ENCODE results near the gene SH3RF3. TPM values are rescaled to one million over a fixed set of nuclear protein-coding genes. Genes with fewer than 3 reads are reported as not detected.
A peak's percentile ranks its signal among the peaks of the same experiment; 100 is the strongest.

SH3RF3 gene
- total RNA-seq, 1 experiment from 2014 or later = 0.87 TPM

DNA sequence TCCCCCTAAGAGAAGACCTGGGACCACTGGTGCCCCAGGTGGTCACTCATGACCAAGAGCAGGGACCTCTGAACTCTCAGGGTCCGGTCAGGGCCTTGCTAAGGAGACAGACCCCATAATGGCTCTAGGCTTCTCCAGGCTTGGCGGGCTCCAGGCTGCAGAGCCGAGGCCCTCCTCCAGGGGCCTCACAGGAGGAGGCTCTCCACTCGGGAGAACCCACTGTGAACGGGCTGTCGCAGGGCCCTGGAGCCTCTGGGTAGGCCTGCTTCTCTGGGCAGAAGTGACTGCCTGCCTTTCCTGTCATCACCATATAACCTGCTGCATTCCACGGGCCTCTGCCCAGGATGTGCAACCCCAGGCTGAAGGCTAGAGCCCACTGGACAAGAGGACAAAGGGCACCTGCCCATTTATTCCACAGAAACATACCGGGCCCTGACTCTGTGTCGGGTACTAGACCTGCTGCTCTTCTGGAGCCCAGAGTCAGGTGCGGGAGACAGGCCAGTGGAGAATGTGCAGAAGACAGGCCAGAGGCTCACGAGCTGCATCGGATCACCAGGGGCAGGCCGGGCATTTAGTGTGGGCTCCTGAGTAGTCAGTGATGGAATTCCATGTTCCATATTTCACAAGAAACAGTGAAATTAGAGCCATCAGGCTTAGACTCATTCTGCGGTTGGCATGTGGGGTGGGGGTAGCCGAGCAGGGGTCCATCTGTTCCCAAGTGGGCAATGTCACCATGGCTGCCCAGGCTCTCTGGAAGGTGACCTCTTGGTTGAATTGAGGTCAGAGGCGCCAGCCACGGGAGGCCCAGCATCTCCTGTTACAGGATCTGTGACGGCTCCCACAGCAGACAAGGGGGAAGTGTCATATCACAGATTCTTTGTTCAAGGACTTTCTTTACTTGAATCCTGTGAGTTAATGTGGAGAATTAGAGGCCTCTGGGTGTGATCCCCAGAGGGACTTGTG is 220.8 kb downstream of the SH3RF3 start:
- no peak for DNase-seq (ENCODE audit: low spot score)

DNA sequence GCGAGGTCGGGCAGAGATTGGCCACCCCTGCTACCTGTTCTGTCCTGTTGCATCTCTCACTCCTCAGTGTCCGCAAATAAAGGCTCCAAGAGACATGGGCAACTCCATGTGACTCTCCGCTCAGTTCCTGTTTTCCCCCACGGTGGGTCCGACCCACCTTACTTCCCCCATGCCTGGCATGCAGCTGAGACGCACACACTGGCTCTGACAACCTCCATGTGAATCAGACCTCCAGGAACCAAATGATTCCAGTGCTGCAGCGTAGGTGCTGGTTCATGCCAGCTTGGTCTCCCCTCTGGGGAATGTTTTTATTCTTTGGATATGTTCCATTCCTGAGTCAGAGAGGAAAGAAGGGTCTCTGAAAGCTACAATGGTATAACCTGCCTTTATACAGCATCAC is 221.5 kb downstream of the SH3RF3 start:
- no peak for DNase-seq (ENCODE audit: low spot score)

GRCh38 chr2:109351164-109351756 is 222.3 kb downstream of the SH3RF3 start:
- DNase-seq (ENCODE audit: low spot score) = peak; percentile 97

- no peak for DNase-seq (ENCODE audit: low spot score)
Measured at GRCh38 chr2:109352056-109352897, 223.3 kb downstream of the SH3RF3 start.

GRCh38 chr2:109352898-109353689 is 224.1 kb downstream of the SH3RF3 start:
- no peak for DNase-seq (ENCODE audit: low spot score)

DNA sequence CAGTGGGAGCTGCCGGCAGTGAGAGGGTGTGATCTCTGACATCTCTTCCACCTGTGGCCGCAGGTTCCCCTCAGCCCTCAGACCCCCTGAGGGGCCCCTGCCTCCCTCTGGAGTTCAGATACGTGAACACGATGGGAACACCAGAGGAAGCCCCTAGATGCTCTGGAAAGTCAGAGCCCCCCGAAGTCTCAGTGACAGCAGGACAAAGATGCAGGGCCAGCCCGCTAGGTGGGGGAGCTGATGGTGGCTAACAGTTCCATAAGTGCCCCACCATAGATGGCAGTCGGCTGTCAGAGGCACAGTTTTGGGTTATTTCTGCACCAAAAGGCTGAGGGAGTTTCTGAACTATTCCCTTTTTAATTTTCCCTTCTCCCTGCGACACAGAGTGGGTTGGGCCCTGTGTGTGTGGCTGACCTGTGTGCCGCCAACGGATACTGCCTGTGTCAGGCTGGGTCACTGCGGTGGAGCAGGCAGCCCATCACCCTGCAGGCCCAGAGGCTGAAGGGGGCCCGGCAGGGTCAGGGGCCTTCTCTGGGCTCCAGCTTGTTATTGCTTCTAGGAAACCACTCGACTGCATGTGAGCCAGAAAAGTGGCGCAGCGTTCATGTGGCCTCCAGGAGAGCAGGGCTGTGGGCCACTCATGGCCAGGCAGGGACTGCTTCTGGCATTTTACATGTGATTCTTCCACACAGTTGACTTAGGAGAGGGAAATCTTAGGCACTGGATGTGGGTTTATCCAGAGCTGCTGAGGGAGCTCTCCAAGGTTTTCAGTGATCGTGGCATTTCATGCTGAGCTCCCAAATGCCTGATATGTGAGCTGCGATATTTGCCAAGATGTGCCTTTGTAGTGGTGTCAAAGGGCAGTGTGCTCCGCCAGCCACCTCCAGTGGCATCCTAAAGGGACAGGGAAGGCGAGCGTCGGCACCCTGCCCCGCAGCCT is 225.1 kb downstream of the SH3RF3 start:
- no peak for DNase-seq (ENCODE audit: low spot score)

GRCh38 chr2:109355192-109355843 is 226.3 kb downstream of the SH3RF3 start:
- DNase-seq (ENCODE audit: low spot score) = no peak

DNA sequence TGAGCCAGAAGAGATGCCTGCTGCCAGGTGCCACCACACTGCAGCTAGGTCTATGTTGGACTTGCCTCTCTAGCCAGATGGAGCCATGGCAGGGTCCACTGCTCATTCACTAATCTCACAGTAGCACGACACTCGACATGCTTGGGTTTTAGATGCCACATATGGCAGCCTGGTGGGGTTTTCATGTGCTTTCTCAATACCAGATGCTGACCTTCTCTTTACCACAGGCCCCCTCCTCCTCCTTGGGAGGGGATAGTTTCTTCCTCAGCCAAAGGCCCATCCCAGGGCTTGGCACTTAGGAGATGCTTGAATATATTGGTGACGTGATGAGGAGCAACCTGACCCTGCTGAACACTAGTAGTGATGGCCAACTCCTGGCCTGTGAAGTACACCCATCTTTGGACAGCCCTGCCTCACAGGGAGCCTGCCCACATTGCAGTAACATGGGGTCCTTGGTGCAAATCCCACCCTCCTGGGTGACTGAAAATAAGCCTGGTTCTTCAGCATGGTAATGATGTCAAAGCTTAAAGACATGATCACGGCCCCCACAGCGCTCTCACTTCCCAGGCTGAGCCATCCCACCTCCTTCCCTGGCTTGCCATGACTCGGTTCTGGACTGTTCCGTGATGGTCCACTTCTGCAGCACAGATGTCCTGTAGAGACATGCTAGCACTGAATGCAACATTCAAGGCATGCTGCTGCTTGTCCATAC is 227.5 kb downstream of the SH3RF3 start:
- DNase-seq (ENCODE audit: low spot score) = no peak

- no peak for DNase-seq (ENCODE audit: low spot score)
Measured at GRCh38 chr2:109364217-109364616, 235.2 kb downstream of the SH3RF3 start.

GRCh38 chr2:109365131-109365530 is 236.1 kb downstream of the SH3RF3 start:
- DNase-seq (ENCODE audit: low spot score) = no peak

DNA sequence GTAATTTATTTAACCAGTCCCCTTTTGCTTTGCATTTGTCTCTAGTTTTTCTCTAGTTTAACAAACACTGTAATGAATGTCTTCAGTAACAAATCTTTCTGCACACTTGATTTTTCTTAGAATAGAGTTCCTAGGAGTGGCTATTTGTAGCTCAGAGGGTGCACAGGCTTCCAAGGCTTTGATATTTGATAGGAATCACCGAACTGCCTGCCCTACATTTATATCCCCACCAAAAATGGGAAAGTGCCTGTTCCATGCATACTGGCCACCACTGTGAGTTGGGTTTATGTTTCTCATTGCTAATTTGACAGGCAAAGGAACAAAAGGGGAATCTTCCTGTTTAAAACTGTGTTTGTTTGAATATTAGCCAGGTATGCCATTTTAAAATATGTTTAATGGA is 238.7 kb downstream of the SH3RF3 start:
- no peak for DNase-seq (ENCODE audit: low spot score)

DNA sequence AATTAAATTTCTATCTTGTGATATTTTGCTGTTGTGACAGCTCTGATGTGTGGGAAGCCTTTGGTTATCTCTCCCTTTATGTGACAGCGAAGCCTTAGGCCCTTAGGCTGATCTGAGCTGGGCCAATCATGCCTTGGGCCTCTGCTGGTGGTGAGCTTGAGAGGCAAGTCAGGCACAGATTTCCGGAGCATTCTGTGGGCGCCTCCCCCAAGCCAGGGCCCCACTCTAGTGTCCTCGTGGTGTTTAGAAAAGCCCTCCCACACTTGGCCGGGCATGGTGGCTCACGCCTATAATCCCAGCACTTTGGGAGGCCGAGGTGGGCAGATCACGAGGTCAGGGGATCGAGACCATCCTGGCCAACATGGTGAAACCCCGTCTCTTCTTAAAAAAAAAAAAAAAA is 239.8 kb downstream of the SH3RF3 start:
- DNase-seq (ENCODE audit: low spot score) = no peak

DNA sequence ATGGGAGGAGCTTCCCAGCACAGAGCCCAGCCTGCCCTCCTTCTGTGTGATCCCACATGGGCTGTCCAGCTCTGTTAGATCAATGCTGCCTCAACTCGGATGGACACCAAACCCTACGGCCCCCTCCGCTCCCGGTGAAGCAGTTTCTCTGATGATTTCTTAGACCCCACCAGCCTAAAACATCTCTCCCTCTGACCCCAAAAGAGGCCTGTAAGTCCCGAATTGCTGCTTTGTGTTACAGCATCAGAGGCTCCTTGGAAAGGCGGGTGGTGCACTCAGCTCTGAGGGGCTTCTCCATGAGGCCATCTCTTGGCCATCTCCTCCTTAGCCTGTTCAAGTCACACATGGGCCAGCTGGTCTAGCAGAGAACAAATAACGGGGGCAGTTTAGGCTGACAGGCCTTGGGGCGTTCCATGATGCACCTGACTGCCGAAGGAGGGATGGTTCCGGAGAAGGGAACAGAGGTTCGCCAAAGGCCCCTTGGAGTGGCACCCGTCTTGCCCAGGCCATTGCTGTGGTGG is 240.7 kb downstream of the SH3RF3 start:
- no peak for DNase-seq (ENCODE audit: low spot score)

- DNase-seq (ENCODE audit: low spot score) = no peak
Measured at GRCh38 chr2:109370399-109371035, 241.5 kb downstream of the SH3RF3 start.

DNA sequence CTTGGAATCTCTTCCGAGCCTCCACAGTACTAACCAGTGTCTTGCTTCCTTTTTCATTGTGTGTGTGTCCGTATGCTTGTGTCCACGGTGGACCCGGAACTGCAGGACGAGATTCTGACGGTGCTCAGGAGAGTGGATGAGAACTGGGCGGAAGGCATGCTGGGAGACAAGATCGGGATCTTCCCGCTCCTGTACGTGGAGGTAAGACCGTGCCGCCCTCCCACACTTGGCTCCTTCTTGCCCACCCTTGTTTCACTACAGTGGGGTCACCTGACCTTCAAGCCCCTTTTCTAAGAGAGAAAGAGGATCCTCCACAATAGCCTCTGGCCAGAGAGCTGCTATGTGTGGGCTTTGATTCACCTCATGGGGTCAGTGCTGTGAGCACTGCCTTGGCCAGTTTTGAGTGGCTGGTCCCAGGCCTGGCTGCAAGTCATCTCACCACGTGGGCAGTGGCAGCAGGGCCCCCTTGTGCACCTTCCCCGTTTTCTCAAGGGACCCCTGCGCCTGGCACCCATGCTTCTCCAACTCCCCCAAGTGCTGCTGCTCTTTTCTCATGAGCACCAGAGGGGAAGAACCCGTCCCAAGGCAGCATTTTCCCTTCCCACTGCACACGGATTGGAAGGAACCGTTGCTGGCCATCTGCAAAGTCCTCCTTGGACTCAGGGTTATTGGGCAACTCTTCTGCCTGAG is 242.6 kb downstream of the SH3RF3 start:
- no peak for DNase-seq (ENCODE audit: low spot score)

DNA sequence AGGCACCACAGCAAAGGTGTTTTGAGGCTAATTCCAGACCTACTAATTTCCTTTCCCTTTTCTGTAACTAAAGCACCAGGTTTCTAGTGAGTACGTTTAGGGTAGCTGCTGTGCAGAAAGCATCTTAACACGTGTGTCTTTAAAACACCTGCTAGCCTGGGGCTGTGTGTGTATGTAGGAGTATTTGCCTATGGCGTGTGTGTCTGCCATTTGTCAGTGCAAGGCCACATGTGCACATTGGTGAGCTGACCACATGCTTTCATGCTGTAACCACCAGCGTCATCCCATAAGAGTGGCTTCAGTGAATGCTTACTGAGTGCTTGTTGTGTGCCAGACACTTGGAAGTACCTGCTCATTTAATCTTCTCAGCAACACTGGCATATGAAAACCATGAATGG is 243.2 kb downstream of the SH3RF3 start:
- no peak for DNase-seq (ENCODE audit: low spot score)

GRCh38 chr2:109372614-109373013 is 243.6 kb downstream of the SH3RF3 start:
- DNase-seq (ENCODE audit: low spot score) = no peak
